ENCODE results near the gene GPRC5A.

GPRC5A gene

GRCh38 chr12:12887471-12887870 lies 3.9 kb upstream of the GPRC5A start:
- H3K4me3 ChIP-seq (ENCODE audit: low read depth, low read length) = no peak overlapping the region
- TF ChIP-seq CTCF (IDR thresholded peaks at IDR 0.05; ENCODE audit: low read depth, low read length) = no peak

GRCh38 chr12:12889701-12890100 lies 1.7 kb upstream of the GPRC5A start:
- no peak overlapping the region for H3K4me3 ChIP-seq (ENCODE audit: low read depth, low read length)
- no peak for TF ChIP-seq CTCF (IDR thresholded peaks at IDR 0.05; ENCODE audit: low read depth, low read length)

GRCh38 chr12:12890543-12891079 lies 751 bp upstream of the GPRC5A start:
- peak overlapping the region; percentile 63 for H3K4me3 ChIP-seq (ENCODE audit: low read depth, low read length)
- no peak for TF ChIP-seq CTCF (IDR thresholded peaks at IDR 0.05; ENCODE audit: low read depth, low read length)

- H3K4me3 ChIP-seq (ENCODE audit: low read depth, low read length) = peak overlapping the region; percentile 63
- TF ChIP-seq CTCF (IDR thresholded peaks at IDR 0.05; ENCODE audit: low read depth, low read length) = no peak
These were observed 556 bp downstream of the GPRC5A start for GRCh38 chr12:12891881-12892355.

DNA sequence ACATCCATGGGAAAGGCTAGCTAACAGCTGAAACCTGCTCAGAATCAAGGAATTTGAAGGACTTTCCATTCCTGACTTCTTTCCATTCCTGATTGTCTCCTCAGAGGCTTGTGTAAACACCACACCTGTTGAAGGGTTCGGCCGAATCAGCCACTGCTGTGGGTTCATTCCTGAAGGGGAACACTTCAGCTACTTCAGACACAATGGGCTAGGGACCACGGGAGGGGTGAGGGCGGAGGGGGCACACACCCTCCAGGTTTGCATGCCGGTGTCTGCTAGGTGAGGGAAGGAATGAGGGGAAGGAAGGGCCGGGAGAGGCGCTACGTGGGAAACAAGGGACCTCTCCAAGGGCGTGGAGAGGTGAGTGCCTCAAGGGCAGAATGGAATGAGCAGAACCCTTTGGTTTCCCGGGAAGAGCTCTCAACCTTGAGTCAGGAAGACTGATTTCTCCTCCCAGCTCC lies 1.3 kb downstream of the GPRC5A start:
- TF ChIP-seq CTCF (IDR thresholded peaks at IDR 0.05; ENCODE audit: low read depth, low read length) = no peak
- H3K4me3 ChIP-seq (ENCODE audit: low read depth, low read length) = peak overlapping the region; percentile 63

DNA sequence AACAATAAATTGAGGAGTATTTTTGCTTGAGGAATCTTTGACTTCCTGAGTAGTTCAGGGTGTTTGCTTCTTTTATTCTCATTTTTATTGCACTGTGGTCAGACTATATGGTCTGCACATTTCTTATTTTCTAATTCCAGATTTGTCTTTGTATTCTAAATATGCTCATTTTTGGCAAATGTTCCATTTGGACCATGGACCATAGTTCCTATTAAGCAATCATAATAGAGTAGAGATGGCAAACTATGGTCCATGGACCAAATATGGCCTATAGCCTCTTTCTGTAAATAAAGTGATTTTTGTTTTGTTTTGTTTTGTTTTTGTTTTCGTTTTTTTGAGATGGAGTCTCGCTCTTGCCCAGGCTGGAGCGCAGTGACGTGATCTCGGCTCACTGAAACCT lies 2.1 kb downstream of the GPRC5A start:
- H3K4me3 ChIP-seq (ENCODE audit: low read depth, low read length) = no peak overlapping the region

More for the DNA sequence above, 2.1 kb downstream of the GPRC5A start:
- TF ChIP-seq CTCF (IDR thresholded peaks at IDR 0.05; ENCODE audit: low read depth, low read length) = no peak
